Activated CD8-positive, alpha-beta T cell treated with anti-CD3 and anti-CD28 coated beads for 36 hours (primary cell): ENCODE results near the gene TOMM40. TPM values are rescaled to one million over a fixed set of nuclear protein-coding genes. Genes with fewer than 3 reads are reported as not detected.
"Not testable (repeated sequence)": the region's sequence is repeated elsewhere in the genome, so short reads cannot be mapped to it uniquely, and the experiment has no call there.

Experiments used
- ATAC-seq: fragments of 200-7000 bp; cut with Tn5 transposase; one replicate; pipeline ENCODE4 v1.10.0; 2021; ENCODE audit warnings: mild to moderate bottlenecking, moderate library complexity
- CTCF ChIA-PET: fragments of 350-600 bp; sonication (Branson Sonifier 250); formaldehyde crosslinking; loops from one replicate; lab custom pipeline; 2021; ENCODE audit warnings: antibody characterized with exemption; lab: Charles Lee
- POLR2A ChIA-PET: fragments of 350-600 bp; sonication (Branson Sonifier 250); formaldehyde crosslinking; loops from one replicate; lab custom pipeline; 2021; ENCODE audit warnings: antibody characterized with exemption; lab: Charles Lee
- DNase-seq: peaks from one replicate; pipeline ENCODE4 v3.0.0-alpha.2; 2020
- H3K27ac Mint-ChIP-seq: one replicate; pipeline ENCODE4 v1.8.0; 2021; ENCODE audit warnings: mild to moderate bottlenecking, mixed read lengths
- H3K27me3 Mint-ChIP-seq: one replicate; pipeline ENCODE4 v1.8.0; 2021; ENCODE audit warnings: mixed read lengths
- H3K36me3 Mint-ChIP-seq: one replicate; pipeline ENCODE4 v1.8.0; 2021; ENCODE audit warnings: low read depth, mixed read lengths
- H3K4me1 Mint-ChIP-seq: one replicate; pipeline ENCODE4 v1.8.0; 2021; ENCODE audit warnings: low read depth, mixed read lengths
- H3K4me3 Mint-ChIP-seq: one replicate; pipeline ENCODE4 v1.8.0; 2021; ENCODE audit warnings: mild to moderate bottlenecking, moderate library complexity, mixed read lengths
- H3K9me3 Mint-ChIP-seq: one replicate; pipeline ENCODE4 v1.8.0; 2021; ENCODE audit warnings: mixed read lengths
- intact Hi-C: fragments of 100-400 bp; cut with micrococcal nuclease; formaldehyde crosslinking; loops from one replicate; pipeline ENCODE4 v1.10.0; 2022
- total RNA-seq, 2 experiments: library from RNA; stranded (reverse); gene quantifications; one replicate each; pipeline ENCODE4 v1.2.3, GENCODE V29; 2021
- TF ChIP-seq, protein P1 (sequence below): fragments of 200-600 bp; IDR thresholded peaks from one replicate; pipeline ENCODE4 v1.8.0; 2022; ENCODE audit warnings: antibody characterized with exemption, mild to moderate bottlenecking

TOMM40 gene
- total RNA-seq, 2 experiments from 2014 or later, result 134 to 138 TPM

DNA sequence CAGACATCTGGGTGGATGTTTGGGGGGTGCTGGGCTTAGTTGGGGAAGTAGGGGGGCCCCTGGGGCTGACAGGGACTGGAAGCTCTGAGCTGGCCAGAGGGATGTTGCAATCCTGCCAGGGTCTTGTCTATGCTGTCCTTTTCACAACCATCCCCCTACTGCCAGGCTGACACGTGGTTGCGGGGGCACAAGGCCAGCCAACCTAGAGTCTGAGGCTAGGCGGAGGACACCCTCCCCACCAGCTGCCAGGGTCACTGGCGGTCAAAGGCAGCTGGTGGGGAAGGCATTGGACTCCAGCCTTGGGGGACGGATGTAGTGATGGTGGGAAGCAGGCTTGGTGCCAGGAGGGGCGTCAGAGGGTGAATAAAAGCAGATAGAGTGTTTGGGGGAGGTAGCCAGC lies 21.8 kb downstream of the TOMM40 start:
- CTCF ChIA-PET, result interaction anchor here (1.6 kb wide), 1 partner anchor 11 kb away, joined by 4 read pairs; no protein-coding TSS in a partner anchor
- intact Hi-C loops, result no loop called here

DNA sequence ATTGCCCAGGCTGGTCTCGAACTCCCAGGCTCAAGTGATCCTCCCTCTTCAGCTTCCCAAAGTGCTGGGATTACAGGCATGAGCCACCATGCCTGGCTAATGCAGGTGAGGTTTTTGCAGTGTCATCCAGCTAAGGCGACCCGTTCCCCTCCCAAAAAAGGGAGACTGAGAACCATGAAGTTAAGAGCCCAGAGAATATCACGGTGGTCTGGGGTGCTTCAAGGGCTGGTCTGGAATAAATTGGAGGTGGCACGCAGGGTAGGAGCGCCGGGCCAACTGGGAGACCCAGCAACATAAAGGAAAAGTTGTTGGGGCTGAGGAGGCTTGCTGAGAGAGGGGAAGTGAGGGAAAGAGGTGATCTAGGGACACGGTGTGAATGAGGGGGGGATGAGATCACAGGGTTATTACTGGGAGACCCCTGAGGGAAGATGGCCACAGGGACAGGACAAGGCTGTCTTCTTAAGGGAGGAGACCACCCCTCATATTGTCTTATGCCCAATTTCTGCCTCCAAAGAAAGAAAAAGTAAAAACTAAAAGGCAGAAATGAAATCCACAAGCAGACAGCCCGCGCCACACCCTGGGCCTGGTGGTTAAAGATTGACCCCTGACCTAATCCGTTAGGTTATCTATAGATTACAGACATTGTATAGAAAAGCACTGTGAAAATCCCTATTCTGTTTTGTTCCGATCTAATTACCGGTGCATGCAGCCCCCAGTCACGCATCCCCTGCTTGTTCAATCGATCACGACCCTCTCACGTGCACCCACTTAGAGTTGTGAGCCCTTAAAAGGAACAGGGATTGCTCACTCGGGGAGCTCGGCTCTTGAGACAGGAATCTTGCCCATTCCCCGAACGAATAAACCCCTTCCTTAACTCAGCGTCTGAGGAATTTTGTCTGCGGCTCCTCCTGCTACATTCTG lies 22.7 kb downstream of the TOMM40 start:
- intact Hi-C loops, H3K9me3 Mint-ChIP-seq, ATAC-seq, DNase-seq, H3K4me1 Mint-ChIP-seq, H3K36me3 Mint-ChIP-seq, H3K27ac Mint-ChIP-seq: not testable (repeated sequence)
- H3K27me3 Mint-ChIP-seq, result peaks cover 25% of the 10 kb centered on the region
- ChIA-PET POLR2A (interaction anchor here (1.6 kb wide), 1 partner anchor 12 kb away, joined by 6 read pairs; no protein-coding TSS in a partner anchor), CTCF (interaction anchor here (1.6 kb wide), 1 partner anchor 12 kb away, joined by 4 read pairs; no protein-coding TSS in a partner anchor)
- peak overlapping the region; percentile 82 for H3K4me3 Mint-ChIP-seq

More for the DNA sequence above, 21.8 kb downstream of the TOMM40 start:
- DNase-seq (no peak), ATAC-seq (no peak)
- Mint-ChIP-seq H3K27ac (no peak overlapping the region), H3K36me3 (no peaks in the 10 kb centered on the region), H3K4me1 (peaks cover 2% of the 10 kb centered on the region), H3K4me3 (no peak overlapping the region), H3K27me3 (peaks cover 28% of the 10 kb centered on the region), H3K9me3 (no peaks in the 10 kb centered on the region)
- TF ChIP-seq, protein P1, sequence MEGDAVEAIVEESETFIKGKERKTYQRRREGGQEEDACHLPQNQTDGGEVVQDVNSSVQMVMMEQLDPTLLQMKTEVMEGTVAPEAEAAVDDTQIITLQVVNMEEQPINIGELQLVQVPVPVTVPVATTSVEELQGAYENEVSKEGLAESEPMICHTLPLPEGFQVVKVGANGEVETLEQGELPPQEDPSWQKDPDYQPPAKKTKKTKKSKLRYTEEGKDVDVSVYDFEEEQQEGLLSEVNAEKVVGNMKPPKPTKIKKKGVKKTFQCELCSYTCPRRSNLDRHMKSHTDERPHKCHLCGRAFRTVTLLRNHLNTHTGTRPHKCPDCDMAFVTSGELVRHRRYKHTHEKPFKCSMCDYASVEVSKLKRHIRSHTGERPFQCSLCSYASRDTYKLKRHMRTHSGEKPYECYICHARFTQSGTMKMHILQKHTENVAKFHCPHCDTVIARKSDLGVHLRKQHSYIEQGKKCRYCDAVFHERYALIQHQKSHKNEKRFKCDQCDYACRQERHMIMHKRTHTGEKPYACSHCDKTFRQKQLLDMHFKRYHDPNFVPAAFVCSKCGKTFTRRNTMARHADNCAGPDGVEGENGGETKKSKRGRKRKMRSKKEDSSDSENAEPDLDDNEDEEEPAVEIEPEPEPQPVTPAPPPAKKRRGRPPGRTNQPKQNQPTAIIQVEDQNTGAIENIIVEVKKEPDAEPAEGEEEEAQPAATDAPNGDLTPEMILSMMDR, result no peak
- POLR2A ChIA-PET, result interaction anchor here (1.4 to 1.6 kb wide), 2 partner anchors 11 to 21 kb away, joined by 3 to 6 read pairs; no protein-coding TSS in a partner anchor

DNA sequence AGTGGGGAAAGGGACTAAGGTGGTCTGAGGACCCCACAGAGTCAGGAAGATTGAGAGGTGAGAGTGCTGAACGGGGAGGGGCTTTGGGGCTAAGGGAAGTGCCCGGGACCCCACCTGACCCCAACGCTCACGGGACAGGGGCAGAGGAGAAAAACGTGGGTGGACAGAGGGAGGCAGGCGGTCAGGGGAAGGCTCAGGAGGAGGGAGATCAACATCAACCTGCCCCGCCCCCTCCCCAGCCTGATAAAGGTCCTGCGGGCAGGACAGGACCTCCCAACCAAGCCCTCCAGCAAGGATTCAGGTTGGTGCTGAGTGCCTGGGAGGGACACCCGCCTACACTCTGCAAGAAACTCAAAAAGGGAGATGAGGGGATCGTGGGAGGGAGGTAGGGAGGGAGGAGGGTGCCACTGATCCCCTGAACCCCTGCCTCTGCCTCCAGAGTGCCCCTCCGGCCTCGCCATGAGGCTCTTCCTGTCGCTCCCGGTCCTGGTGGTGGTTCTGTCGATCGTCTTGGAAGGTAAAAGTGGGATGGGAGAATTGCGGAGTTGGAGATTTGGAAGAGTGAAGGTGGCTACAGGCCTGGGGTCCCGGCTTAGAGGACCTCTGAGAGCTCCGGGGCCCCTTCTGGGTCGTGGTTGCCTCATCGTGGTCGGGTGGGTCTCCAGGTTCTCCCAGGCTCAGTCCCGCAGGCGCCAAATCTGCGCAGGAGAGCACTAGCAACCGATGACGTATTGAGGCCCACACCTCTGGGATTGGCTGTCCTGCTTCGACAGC lies 23.6 kb downstream of the TOMM40 start, which contains the start of gene APOC1:
Gene APOC1, plus strand, starts transcription at position 176 of the 774 bp plus-strand sequence. Its CDS starts 284 bp downstream, at position 460.
- intact Hi-C loops, H3K4me1 Mint-ChIP-seq, H3K36me3 Mint-ChIP-seq, H3K9me3 Mint-ChIP-seq: not testable (repeated sequence)
- Mint-ChIP-seq H3K27me3 (peaks cover 25% of the 10 kb centered on the region), H3K4me3 (peak within 1 kb of the TSS; percentile 82), H3K27ac (peak within 1 kb of the TSS; percentile 88)
- POLR2A ChIA-PET, result interaction anchor here (1.1 kb wide), 1 partner anchor 9 kb away, joined by 3 read pairs; no protein-coding TSS in a partner anchor
- CTCF ChIA-PET, result interaction anchor here (0.9 to 1.9 kb wide), 2 partner anchors 11 to 37 kb away, joined by 5 to 10 read pairs; no protein-coding TSS in a partner anchor
- peak; percentile 88 for DNase-seq
- ATAC-seq, result peak; percentile 97

DNA sequence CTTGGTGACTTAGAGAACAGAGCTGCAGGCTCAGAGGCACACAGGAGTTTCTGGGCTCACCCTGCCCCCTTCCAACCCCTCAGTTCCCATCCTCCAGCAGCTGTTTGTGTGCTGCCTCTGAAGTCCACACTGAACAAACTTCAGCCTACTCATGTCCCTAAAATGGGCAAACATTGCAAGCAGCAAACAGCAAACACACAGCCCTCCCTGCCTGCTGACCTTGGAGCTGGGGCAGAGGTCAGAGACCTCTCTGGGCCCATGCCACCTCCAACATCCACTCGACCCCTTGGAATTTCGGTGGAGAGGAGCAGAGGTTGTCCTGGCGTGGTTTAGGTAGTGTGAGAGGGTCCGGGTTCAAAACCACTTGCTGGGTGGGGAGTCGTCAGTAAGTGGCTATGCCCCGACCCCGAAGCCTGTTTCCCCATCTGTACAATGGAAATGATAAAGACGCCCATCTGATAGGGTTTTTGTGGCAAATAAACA lies 33.2 kb downstream of the TOMM40 start:
- Mint-ChIP-seq H3K4me1 (no peaks in the 10 kb centered on the region), H3K27me3 (peaks cover 15% of the 10 kb centered on the region), H3K36me3 (no peaks in the 10 kb centered on the region), H3K27ac (no peak overlapping the region), H3K9me3 (no peaks in the 10 kb centered on the region), H3K4me3 (no peak overlapping the region)
- DNase-seq, result no peak
- TF ChIP-seq, protein P1, result no peak
- no peak for ATAC-seq
- ChIA-PET CTCF (no interaction called here), POLR2A (interaction anchor here (0.6 kb wide), 1 partner anchor 59 kb away, joined by 3 read pairs; no protein-coding TSS in a partner anchor)
- intact Hi-C loops, result no loop called here

DNA sequence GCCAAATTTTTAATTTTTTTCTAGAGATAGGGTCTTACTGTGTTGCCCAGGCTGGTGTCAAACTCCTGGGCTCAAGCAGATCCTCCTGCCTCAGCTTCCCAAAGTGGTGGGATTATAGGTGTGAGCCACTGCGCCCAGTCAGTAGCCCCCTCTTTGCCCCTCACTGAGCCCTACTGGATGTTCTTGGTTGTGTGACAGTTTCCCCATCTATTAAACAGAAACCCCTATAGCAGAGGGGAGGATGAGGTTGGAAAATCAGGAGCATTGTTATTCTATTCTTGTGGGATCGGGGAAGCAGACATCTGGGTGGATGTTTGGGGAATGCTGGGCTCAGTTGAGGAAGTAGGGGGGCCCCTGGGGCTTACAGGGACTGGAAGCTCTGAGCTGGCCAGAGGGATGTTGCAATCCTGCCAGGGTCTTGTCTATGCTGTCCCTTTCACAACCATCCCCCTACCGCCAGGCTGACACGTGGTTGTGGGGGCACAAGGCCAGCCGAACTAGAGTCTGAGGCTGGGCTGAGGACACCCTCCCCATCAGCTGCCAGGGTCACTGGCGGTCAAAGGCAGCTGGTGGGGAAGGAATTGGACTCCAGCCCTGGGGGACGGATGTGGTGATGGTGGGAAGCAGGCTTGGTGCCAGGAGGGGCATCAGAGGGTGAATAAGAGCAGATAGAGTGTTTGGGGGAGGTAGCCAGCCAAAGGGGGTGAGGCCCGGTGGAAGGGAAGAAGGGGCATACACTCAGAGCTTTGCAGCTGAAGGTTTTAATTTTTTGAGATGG lies 34.2 kb downstream of the TOMM40 start:
- peaks cover 15% of the 10 kb centered on the region for H3K27me3 Mint-ChIP-seq
- H3K9me3 Mint-ChIP-seq, result no peaks in the 10 kb centered on the region
- ChIA-PET CTCF (no interaction called here), POLR2A (interaction anchor here (1.5 kb wide), 1 partner anchor 9 kb away, joined by 3 read pairs; no protein-coding TSS in a partner anchor)
- intact Hi-C loops, result no loop called here
- DNase-seq, result no peak
- H3K4me1 Mint-ChIP-seq, result no peaks in the 10 kb centered on the region
- H3K4me3 Mint-ChIP-seq, result no peak overlapping the region
- TF ChIP-seq, protein P1, result no peak
- no peak for ATAC-seq
- no peak overlapping the region for H3K27ac Mint-ChIP-seq
- H3K36me3 Mint-ChIP-seq, result no peaks in the 10 kb centered on the region

DNA sequence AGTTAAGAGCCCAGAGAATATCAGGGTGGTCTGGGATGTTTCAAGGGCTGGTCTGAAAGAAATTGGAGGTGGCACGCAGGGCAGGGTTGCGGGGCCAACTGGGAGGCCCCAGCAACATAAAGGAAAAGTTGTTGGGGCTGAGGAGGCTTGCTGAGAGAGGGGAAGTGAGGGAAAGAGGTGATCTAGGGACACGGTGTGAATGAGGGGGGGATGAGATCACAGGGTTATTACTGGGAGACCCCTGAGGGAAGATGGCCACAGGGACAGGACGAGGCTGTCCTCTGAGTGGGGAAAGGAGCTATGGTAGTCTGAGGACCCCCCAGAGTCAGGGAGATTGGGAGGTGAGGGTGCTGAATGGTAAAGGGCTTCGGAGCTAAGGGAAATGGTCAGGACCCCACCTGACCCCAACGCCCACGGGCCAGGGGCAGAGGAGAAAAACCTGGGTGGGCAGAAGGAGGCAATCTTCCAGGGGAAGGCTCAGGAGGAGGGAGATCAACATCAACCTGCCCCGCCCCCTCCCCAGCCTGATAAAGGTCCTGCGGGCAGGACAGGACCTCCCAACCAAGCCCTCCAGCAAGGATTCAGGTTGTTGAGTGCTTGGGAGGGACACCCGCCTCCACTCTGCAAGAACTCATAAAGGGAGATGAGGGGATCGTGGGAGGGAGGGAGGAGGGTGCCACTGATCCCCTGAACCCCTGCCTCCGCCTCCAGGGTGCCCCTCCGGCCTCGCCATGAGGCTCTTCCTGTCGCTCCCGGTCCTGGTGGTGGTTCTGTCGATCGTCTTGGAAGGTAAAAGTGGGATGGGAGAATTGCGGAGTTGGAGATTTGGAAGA lies 35.4 kb downstream of the TOMM40 start:
- CTCF ChIA-PET, result not testable (repeated sequence)

More for the DNA sequence above, 35.4 kb downstream of the TOMM40 start:
- peak; percentile 7 for ATAC-seq
- H3K4me3 Mint-ChIP-seq, H3K9me3 Mint-ChIP-seq, intact Hi-C loops, DNase-seq, H3K36me3 Mint-ChIP-seq, H3K4me1 Mint-ChIP-seq, H3K27ac Mint-ChIP-seq: not testable (repeated sequence)
- H3K27me3 Mint-ChIP-seq, result peaks cover 15% of the 10 kb centered on the region
- POLR2A ChIA-PET, result interaction anchor here (1.5 kb wide), 1 partner anchor 10 kb away, joined by 3 read pairs; no protein-coding TSS in a partner anchor
